Ovary (tissue), 9 donors: ENCODE data around the gene STYX. TPM values are rescaled to one million over a fixed set of nuclear protein-coding genes. Genes with fewer than 3 reads are reported as not detected.

Experiments used
- DNase-seq, 5 donors: peaks; one replicate each; pipeline ENCODE4 v3.0.0-alpha.2; 2019 to 2020
- H3K27ac ChIP-seq, 2 donors: fragments of 200-600 bp; one replicate each; pipeline versions ENCODE4 v1.5.1 to v1.8.0; 2019 to 2022
- H3K27me3 ChIP-seq: fragments of 200-600 bp; one replicate; pipeline ENCODE4 v1.8.0; 2022
- H3K36me3 ChIP-seq: fragments of 200-600 bp; sonication (generic); one replicate; pipeline ENCODE4 v1.5.1; 2019
- H3K4me1 ChIP-seq: one replicate; pipeline ENCODE4 v1.8.1; 2013; ENCODE audit warnings: mild to moderate bottlenecking, moderate library complexity; ENCODE audit not compliant: insufficient read depth
- H3K4me3 ChIP-seq: fragments of 200-600 bp; sonication (generic); one replicate; pipeline ENCODE4 v1.5.1; 2017
- H3K9me3 ChIP-seq, 2 donors: fragments of 200-600 bp in 1 of 2; sonication (generic) in 1 of 2; one replicate each; pipeline versions ENCODE4 v1.5.1 to v1.8.1; 2013 to 2019; ENCODE audit warnings: mild to moderate bottlenecking in 1 of 2, moderate library complexity in 1 of 2
- CTCF ChIP-seq, 3 donors: fragments of 450-650 bp in 2 of 3; fragments of 200-600 bp in 1 of 3; IDR thresholded peaks; one replicate each; pipeline versions ENCODE4 v1.5.1 to v1.8.0; 2016 to 2022; ENCODE audit warnings: antibody characterized with exemption in 3 of 3, mild to moderate bottlenecking in 1 of 3
- EP300 ChIP-seq: sonication (generic); formaldehyde crosslinking; IDR thresholded peaks from one replicate; pipeline ENCODE4 v1.6.1; 2017; ENCODE audit warnings: antibody characterized with exemption
- POLR2A ChIP-seq: fragments of 450-650 bp; IDR thresholded peaks from one replicate; pipeline ENCODE4 v1.6.1; 2017; ENCODE audit warnings: antibody characterized with exemption, mild to moderate bottlenecking, moderate library complexity
- WGBS, 3 donors: extraction: QIAGEN DNeasy Blood & Tissue Kit in 1 of 3; methylation state at CpG; one replicate each; pipeline versions ENCODE4 v1.1.5 to v1.1.7; 2013 to 2017; 5-methylcytosine and 5-hydroxymethylcytosine counted together
- intact Hi-C, 4 donors: fragments of 100-400 bp; cut with DNase I; formaldehyde crosslinking; loops; one replicate each; pipeline versions ENCODE4 v1.11.0 to v1.15.1; 2022 to 2023
- polyA plus RNA-seq, 2 donors: library from polyadenylated mRNA; stranded (reverse); fragments of 200-250 nt in 1 of 2; fragments of 350-450 nt in 1 of 2; fragmentation: Illumina TruSeq in 1 of 2; extraction: RNeasy Lipid Tissue Mini Kit (QIAGEN cat#74804) in 1 of 2; gene quantifications; one replicate each; pipeline ENCODE4 v1.2.3, GENCODE V29; 2013 to 2014
- total RNA-seq, 7 donors: library from RNA; depleted of rRNA in 2 of 7; stranded (reverse); fragments of >200 nt in 2 of 7; fragmentation: NEBNext Ultra II Directional in 3 of 7; extraction: Animal tissue kit (Norgen Biotek cat#: 25700) in 3 of 7; gene quantifications; one replicate each; pipeline versions ENCODE4 v1.1.0 to v1.2.4, GENCODE V29; 2016 to 2023
- donor health status: DM: no; HTN: no; CAD: no; lungs with moderate emphysema.
- donor health status: DM: no; HTN: no; CAD: no.
- donor health status: Bipolar disorder and iron deficiency.
- donor health status: DM: yes; HTN: yes; CAD: no.
- donor health status: DM: no; HTN: no; CAD: no.
- donor health status: DM: yes; HTN: yes; CAD: no.

STYX gene
- total and polyA plus RNA-seq, 9 donors, result 8.1 to 16.4 (median 11.3) TPM

- intact Hi-C loops, result no loop called here
- peak in 3 of 5 donors; percentile 26 to 46 (median 31) for DNase-seq
- TF ChIP-seq CTCF (IDR thresholded peaks at IDR 0.05) (no peak), EP300 (no peak), POLR2A (no peak)
- WGBS, 3 donors, result 0 to 1% (median 0%) methylated on average over 35 to 46 of the region's 46 CpGs
- no peaks in the 10 kb centered on the region for H3K27me3 ChIP-seq
- peak overlapping the region; percentile 76 for H3K4me3 ChIP-seq
- peak overlapping the region; percentile 72 to 92 for H3K27ac ChIP-seq
- H3K36me3 ChIP-seq, result no peaks in the 10 kb centered on the region
- peaks cover 2% of the 10 kb centered on the region for H3K4me1 ChIP-seq
- no peaks in the 10 kb centered on the region for H3K9me3 ChIP-seq
Measured at GRCh38 chr14:52694761-52695480, 35.0 kb upstream of the STYX start.

- TF ChIP-seq CTCF (IDR thresholded peaks at IDR 0.05) (no peak), POLR2A (peak; percentile 50), EP300 (no peak)
- WGBS, 3 donors, result 0 to 1% (median 0%) methylated on average over 53 to 78 of the region's 78 CpGs
- intact Hi-C loops, result no loop called here
- no peaks in the 10 kb centered on the region for H3K9me3 ChIP-seq
- H3K4me3 ChIP-seq, result peak within 1 kb of the TSS; percentile 76
- H3K27ac ChIP-seq, result peak within 1 kb of the TSS; percentile 72 to 92
- peaks cover 2% of the 10 kb centered on the region for H3K4me1 ChIP-seq
- no peaks in the 10 kb centered on the region for H3K27me3 ChIP-seq
- no peaks in the 10 kb centered on the region for H3K36me3 ChIP-seq
- peak; percentile 70 to 85 (median 83) for DNase-seq
Measured at GRCh38 chr14:52695481-52696091, 34.4 kb upstream of the STYX start, which contains the start of gene ERO1A. ERO1A (minus strand) TSS chr14:52695558; CDS start chr14:52695481, 77 bp downstream.

GRCh38 chr14:52700701-52701172 is 29.2 kb upstream of the STYX start:
- no peak for DNase-seq
- TF ChIP-seq CTCF (IDR thresholded peaks at IDR 0.05), result no peak
- no peak for TF ChIP-seq POLR2A
- no peak for TF ChIP-seq EP300
- intact Hi-C loops, result no loop called here
- no peaks in the 10 kb centered on the region for H3K27me3 ChIP-seq
- no peak overlapping the region for H3K4me3 ChIP-seq
- no peak overlapping the region for H3K27ac ChIP-seq
- 36 to 41% (median 39%) methylated on average over 2 of the region's 2 CpGs for WGBS, 3 donors
- no peaks in the 10 kb centered on the region for H3K36me3 ChIP-seq
- no peaks in the 10 kb centered on the region for H3K4me1 ChIP-seq
- no peaks in the 10 kb centered on the region for H3K9me3 ChIP-seq

- Histone ChIP-seq H3K36me3 (no peaks in the 10 kb centered on the region), H3K4me1 (no peaks in the 10 kb centered on the region), H3K27ac (no peak overlapping the region), H3K4me3 (no peak overlapping the region), H3K27me3 (no peaks in the 10 kb centered on the region), H3K9me3 (no peaks in the 10 kb centered on the region)
- WGBS, 3 donors, result 70 to 75% (median 75%) methylated on average over 3 of the region's 3 CpGs
- TF ChIP-seq EP300, result no peak
- no peak for TF ChIP-seq CTCF (IDR thresholded peaks at IDR 0.05)
- TF ChIP-seq POLR2A, result no peak
- DNase-seq, result no peak
- intact Hi-C loops, result no loop called here
Measured at GRCh38 chr14:52701223-52701622, 28.7 kb upstream of the STYX start.
